ENCODE results near the gene NAB1. TPM values are rescaled to one million over a fixed set of nuclear protein-coding genes. Genes with fewer than 3 reads are reported as not detected.

The NAB1 gene
- polyA plus RNA-seq, 1 donor from 2014 or later, result 49.8 TPM

DNA sequence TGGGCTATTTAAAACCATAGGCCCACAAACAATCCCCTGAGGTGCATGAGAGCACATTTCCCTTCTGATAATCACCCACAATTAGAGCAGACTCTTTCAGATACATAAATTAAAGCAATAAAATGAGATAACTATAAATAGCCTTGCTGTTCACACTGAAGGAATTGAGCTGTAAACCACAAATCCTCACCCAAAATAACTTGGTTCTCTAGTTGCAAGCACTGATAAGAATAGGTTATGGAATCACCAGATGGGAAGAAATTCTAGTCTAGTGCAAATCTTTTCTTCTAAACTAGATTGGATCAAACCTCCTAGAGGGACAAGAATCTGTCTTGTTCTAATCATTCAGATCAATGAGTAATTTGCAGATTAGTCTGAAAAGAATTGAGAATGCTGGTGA lies 64.6 kb downstream of the NAB1 start:
- H3K27me3 ChIP-seq (ENCODE audit: insufficient read depth, low read depth, low read length), result no peaks in the 10 kb centered on the region
- TF ChIP-seq SMC3 (conservative IDR thresholded peaks at IDR 0.05; ENCODE audit: poor library complexity) (no peak), EP300 (conservative IDR thresholded peaks at IDR 0.05; ENCODE audit: poor library complexity, severe bottlenecking) (no peak), TAF1 (IDR thresholded peaks at IDR 0.05; ENCODE audit: low read depth) (no peak), EZH2 (IDR thresholded peaks at IDR 0.05; ENCODE audit: borderline replicate concordance, insufficient read depth, low read length, poor library complexity, severe bottlenecking) (no peak), RAD21 (conservative IDR thresholded peaks at IDR 0.05) (no peak), POLR2AphosphoS5 (IDR thresholded peaks at IDR 0.05) (no peak), MXI1 (conservative IDR thresholded peaks at IDR 0.05; ENCODE audit: poor library complexity, severe bottlenecking) (no peak)
- TF ChIP-seq, protein P1, sequence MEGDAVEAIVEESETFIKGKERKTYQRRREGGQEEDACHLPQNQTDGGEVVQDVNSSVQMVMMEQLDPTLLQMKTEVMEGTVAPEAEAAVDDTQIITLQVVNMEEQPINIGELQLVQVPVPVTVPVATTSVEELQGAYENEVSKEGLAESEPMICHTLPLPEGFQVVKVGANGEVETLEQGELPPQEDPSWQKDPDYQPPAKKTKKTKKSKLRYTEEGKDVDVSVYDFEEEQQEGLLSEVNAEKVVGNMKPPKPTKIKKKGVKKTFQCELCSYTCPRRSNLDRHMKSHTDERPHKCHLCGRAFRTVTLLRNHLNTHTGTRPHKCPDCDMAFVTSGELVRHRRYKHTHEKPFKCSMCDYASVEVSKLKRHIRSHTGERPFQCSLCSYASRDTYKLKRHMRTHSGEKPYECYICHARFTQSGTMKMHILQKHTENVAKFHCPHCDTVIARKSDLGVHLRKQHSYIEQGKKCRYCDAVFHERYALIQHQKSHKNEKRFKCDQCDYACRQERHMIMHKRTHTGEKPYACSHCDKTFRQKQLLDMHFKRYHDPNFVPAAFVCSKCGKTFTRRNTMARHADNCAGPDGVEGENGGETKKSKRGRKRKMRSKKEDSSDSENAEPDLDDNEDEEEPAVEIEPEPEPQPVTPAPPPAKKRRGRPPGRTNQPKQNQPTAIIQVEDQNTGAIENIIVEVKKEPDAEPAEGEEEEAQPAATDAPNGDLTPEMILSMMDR (IDR thresholded peaks at IDR 0.05; ENCODE audit: poor library complexity, severe bottlenecking), result no peak
- TF ChIP-seq, protein P2, sequence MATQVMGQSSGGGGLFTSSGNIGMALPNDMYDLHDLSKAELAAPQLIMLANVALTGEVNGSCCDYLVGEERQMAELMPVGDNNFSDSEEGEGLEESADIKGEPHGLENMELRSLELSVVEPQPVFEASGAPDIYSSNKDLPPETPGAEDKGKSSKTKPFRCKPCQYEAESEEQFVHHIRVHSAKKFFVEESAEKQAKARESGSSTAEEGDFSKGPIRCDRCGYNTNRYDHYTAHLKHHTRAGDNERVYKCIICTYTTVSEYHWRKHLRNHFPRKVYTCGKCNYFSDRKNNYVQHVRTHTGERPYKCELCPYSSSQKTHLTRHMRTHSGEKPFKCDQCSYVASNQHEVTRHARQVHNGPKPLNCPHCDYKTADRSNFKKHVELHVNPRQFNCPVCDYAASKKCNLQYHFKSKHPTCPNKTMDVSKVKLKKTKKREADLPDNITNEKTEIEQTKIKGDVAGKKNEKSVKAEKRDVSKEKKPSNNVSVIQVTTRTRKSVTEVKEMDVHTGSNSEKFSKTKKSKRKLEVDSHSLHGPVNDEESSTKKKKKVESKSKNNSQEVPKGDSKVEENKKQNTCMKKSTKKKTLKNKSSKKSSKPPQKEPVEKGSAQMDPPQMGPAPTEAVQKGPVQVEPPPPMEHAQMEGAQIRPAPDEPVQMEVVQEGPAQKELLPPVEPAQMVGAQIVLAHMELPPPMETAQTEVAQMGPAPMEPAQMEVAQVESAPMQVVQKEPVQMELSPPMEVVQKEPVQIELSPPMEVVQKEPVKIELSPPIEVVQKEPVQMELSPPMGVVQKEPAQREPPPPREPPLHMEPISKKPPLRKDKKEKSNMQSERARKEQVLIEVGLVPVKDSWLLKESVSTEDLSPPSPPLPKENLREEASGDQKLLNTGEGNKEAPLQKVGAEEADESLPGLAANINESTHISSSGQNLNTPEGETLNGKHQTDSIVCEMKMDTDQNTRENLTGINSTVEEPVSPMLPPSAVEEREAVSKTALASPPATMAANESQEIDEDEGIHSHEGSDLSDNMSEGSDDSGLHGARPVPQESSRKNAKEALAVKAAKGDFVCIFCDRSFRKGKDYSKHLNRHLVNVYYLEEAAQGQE (IDR thresholded peaks at IDR 0.05; ENCODE audit: borderline replicate concordance), result no peak
- H3K36me3 ChIP-seq (ENCODE audit: insufficient read depth, low read length), result no peaks in the 10 kb centered on the region
- H3K9me3 ChIP-seq (ENCODE audit: low read length), result no peaks in the 10 kb centered on the region
- H3K4me2 ChIP-seq (ENCODE audit: low read length), result no peak overlapping the region
- H3F3A ChIP-seq (ENCODE audit: insufficient read depth, low read length, poor library complexity, severe bottlenecking), result no peaks in the 10 kb centered on the region
- no peaks in the 10 kb centered on the region for H4K20me1 ChIP-seq (ENCODE audit: insufficient read depth)
- H3K9me2 ChIP-seq (ENCODE audit: insufficient read depth, low read length), result no peaks in the 10 kb centered on the region
- H3K27ac ChIP-seq (ENCODE audit: low read length), result no peak overlapping the region
- no peak overlapping the region for H2AFZ ChIP-seq (ENCODE audit: low read depth, low read length)
- no peaks in the 10 kb centered on the region for H3K79me2 ChIP-seq (replicated peaks; ENCODE audit: insufficient read depth, low read length)
- no peak overlapping the region for H3K9ac ChIP-seq (ENCODE audit: low read length)
- no peak overlapping the region for H3K4me3 ChIP-seq (ENCODE audit: low read length)

DNA sequence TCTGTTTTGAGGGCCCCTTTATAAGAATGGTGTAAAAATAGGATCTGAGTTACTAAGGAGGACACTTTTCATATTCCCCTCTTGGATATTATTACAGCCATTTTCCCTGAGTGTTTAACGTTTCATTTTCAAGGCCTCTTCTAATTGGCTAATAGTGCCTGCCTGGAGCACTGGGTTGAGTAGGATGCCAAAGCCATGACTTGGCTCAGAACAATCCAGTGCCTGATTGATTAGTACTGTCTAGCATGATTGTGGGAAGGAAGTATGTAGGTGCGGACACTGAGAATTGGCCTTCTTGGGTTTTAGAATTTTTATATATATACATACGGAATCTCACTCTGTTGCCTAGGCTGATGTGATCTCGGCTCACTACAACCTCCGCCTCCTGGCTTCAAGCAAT lies 66.1 kb downstream of the NAB1 start:
- Histone ChIP-seq H3K27ac (ENCODE audit: low read length) (no peak overlapping the region), H3K9me2 (ENCODE audit: insufficient read depth, low read length) (no peaks in the 10 kb centered on the region), H2AFZ (ENCODE audit: low read depth, low read length) (no peak overlapping the region), H3K79me2 (replicated peaks; ENCODE audit: insufficient read depth, low read length) (no peaks in the 10 kb centered on the region), H3K9ac (ENCODE audit: low read length) (no peak overlapping the region), H4K20me1 (ENCODE audit: insufficient read depth) (no peaks in the 10 kb centered on the region), H3K4me3 (ENCODE audit: low read length) (no peak overlapping the region), H3K36me3 (ENCODE audit: insufficient read depth, low read length) (no peaks in the 10 kb centered on the region), H3K27me3 (ENCODE audit: insufficient read depth, low read depth, low read length) (no peaks in the 10 kb centered on the region), H3F3A (ENCODE audit: insufficient read depth, low read length, poor library complexity, severe bottlenecking) (no peaks in the 10 kb centered on the region), H3K4me2 (ENCODE audit: low read length) (no peak overlapping the region), H3K9me3 (ENCODE audit: low read length) (no peaks in the 10 kb centered on the region)
- TF ChIP-seq RAD21 (conservative IDR thresholded peaks at IDR 0.05) (no peak), EP300 (conservative IDR thresholded peaks at IDR 0.05; ENCODE audit: poor library complexity, severe bottlenecking) (no peak), TAF1 (IDR thresholded peaks at IDR 0.05; ENCODE audit: low read depth) (no peak)
- TF ChIP-seq, protein P1 (IDR thresholded peaks at IDR 0.05; ENCODE audit: poor library complexity, severe bottlenecking), result no peak
- TF ChIP-seq, protein P2 (IDR thresholded peaks at IDR 0.05; ENCODE audit: borderline replicate concordance), result no peak
